Measurements from ENCODE around the gene SIDT2. TPM values are rescaled to one million over a fixed set of nuclear protein-coding genes. Genes with fewer than 3 reads are reported as not detected.

SIDT2 gene
- total and polyA plus RNA-seq, 2 of the 13 experiments (the other 11 are each of a cell fraction or from before 2014, with no cell fraction given): 11.5 to 28.0 TPM

GRCh38 chr11:117232911-117233409 lies 54.4 kb downstream of the SIDT2 start (continued):
- TF ChIP-seq, protein P1, sequence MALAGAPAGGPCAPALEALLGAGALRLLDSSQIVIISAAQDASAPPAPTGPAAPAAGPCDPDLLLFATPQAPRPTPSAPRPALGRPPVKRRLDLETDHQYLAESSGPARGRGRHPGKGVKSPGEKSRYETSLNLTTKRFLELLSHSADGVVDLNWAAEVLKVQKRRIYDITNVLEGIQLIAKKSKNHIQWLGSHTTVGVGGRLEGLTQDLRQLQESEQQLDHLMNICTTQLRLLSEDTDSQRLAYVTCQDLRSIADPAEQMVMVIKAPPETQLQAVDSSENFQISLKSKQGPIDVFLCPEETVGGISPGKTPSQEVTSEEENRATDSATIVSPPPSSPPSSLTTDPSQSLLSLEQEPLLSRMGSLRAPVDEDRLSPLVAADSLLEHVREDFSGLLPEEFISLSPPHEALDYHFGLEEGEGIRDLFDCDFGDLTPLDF (CRISPR knock-in tag; IDR thresholded peaks at IDR 0.05): no peak
- TF ChIP-seq CHCHD3 (CRISPR knock-in tag; IDR thresholded peaks at IDR 0.05) (no peak), ZSCAN5A (CRISPR knock-in tag; IDR thresholded peaks at IDR 0.05; ENCODE audit: borderline replicate concordance) (no peak), RELA (CRISPR knock-in tag; IDR thresholded peaks at IDR 0.05) (no peak), ZFP82 (CRISPR knock-in tag; IDR thresholded peaks at IDR 0.05; ENCODE audit: borderline replicate concordance) (no peak), PHF8 (CRISPR knock-in tag; IDR thresholded peaks at IDR 0.05) (peak; percentile 18; the same call in 1 of the 2 replicates), ZNF788 (CRISPR knock-in tag; IDR thresholded peaks at IDR 0.05; ENCODE audit: borderline replicate concordance) (0 out of 2 replicates have a peak, but pooled peaks have one; percentile 31), SAFB2 (CRISPR knock-in tag; IDR thresholded peaks at IDR 0.05; ENCODE audit: borderline replicate concordance, low read depth) (no peak), NAIF1 (CRISPR knock-in tag; IDR thresholded peaks at IDR 0.05; ENCODE audit: borderline replicate concordance) (no peak), ZFYVE20 (CRISPR knock-in tag; IDR thresholded peaks at IDR 0.05; ENCODE audit: borderline replicate concordance, low read depth) (no peak), ATF1 (CRISPR knock-in tag; IDR thresholded peaks at IDR 0.05) (no peak), DMAP1 (CRISPR knock-in tag; IDR thresholded peaks at IDR 0.05) (no peak), ADNP (CRISPR knock-in tag; IDR thresholded peaks at IDR 0.05) (no peak), NRL (CRISPR knock-in tag; IDR thresholded peaks at IDR 0.05; ENCODE audit: borderline replicate concordance) (0 out of 2 replicates have a peak, but pooled peaks have one; percentile 33), SKI (IDR thresholded peaks at IDR 0.05; ENCODE audit: partially characterized antibody) (no peak), PPARG (CRISPR knock-in tag; conservative IDR thresholded peaks at IDR 0.05) (no peak), ZNF501 (CRISPR knock-in tag; IDR thresholded peaks at IDR 0.05) (0 out of 2 replicates have a peak, but pooled peaks have one; percentile 25), HNRNPL (IDR thresholded peaks at IDR 0.05; ENCODE audit: low read depth, low read length) (0 out of 2 replicates have a peak, but pooled peaks have one; percentile 15), ZNF792 (CRISPR knock-in tag; IDR thresholded peaks at IDR 0.05) (no peak), E2F2 (CRISPR knock-in tag; IDR thresholded peaks at IDR 0.05; ENCODE audit: borderline replicate concordance) (no peak), BHLHE40 (IDR thresholded peaks at IDR 0.05; ENCODE audit: low read length) (no peak), POLR2AphosphoS2 (IDR thresholded peaks at IDR 0.05; ENCODE audit: low read depth, low read length) (no peak), TGIF2 (CRISPR knock-in tag; IDR thresholded peaks at IDR 0.05) (no peak), NFE2L2 (IDR thresholded peaks at IDR 0.05; ENCODE audit: low read length) (no peak)
- TF ChIP-seq, protein P2, sequence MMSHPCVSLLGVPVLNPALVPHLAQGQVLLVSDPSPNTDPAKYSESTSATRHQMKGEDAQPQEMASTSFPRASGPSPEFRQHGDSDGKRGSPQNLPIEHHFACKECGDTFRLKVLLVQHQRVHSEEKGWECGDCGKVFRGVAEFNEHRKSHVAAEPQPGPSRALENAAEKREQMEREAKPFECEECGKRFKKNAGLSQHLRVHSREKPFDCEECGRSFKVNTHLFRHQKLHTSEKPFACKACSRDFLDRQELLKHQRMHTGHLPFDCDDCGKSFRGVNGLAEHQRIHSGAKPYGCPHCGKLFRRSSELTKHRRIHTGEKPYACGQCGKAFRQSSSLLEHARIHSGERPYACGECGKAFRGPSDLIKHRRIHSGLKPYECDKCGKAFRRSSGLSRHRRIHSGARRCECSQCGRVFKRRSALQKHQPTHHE (CRISPR knock-in tag; IDR thresholded peaks at IDR 0.05; ENCODE audit: borderline replicate concordance): no peak
- TF ChIP-seq, protein P3, sequence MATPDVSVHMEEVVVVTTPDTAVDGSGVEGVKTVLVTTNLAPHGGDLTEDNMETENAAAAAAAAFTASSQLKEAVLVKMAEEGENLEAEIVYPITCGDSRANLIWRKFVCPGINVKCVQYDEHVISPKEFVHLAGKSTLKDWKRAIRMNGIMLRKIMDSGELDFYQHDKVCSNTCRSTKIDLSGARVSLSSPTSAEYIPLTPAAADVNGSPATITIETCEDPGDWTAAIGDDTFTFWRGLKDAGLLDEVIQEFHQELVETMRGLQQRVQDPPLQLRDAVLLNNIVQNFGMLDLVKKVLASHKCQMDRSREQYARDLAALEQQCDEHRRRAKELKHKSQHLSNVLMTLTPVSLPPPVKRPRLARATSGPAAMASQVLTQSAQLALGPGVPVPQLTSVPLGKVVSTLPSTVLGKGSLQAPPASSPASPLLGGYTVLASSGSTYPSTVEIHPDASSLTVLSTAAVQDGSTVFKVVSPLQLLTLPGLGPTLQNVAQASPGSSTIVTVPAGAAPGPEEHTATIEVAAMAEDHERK (CRISPR knock-in tag; IDR thresholded peaks at IDR 0.05; ENCODE audit: low read depth): no peak

Measured in HepG2 (cell line).